GM21737 (cell line): ENCODE data around the gene HAVCR2.
"Not testable (repeated sequence)": the region's sequence is repeated elsewhere in the genome, so short reads cannot be mapped to it uniquely, and the experiment has no call there.

Experiments
- ATAC-seq: cut with Tn5 transposase; IDR thresholded peaks from one replicate; pipeline ENCODE4 v1.9.1; 2021; ENCODE audit warnings: mild to moderate bottlenecking, moderate library complexity; ENCODE audit not compliant: unreplicated experiment

HAVCR2 gene

DNA sequence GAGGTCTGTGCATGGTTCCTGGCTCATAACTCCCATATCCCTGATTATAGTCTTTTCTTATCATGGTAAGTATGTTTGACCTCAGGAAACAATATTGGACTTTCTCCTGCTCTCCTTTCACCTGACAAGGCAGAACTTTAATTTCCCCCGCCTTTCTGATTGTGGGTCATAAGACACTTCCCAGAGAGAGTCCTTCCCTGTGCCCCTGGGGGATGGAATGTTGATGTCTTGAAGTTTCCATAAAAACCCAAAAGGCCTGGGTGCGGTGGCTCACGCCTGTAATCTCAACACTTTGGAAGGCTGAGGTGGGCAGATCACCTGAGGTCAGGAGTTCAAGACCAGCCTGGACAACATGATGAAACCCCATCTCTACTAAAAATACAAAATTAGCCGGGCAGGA lies 61.8 kb downstream of the HAVCR2 start:
- ATAC-seq: not testable (repeated sequence)

DNA sequence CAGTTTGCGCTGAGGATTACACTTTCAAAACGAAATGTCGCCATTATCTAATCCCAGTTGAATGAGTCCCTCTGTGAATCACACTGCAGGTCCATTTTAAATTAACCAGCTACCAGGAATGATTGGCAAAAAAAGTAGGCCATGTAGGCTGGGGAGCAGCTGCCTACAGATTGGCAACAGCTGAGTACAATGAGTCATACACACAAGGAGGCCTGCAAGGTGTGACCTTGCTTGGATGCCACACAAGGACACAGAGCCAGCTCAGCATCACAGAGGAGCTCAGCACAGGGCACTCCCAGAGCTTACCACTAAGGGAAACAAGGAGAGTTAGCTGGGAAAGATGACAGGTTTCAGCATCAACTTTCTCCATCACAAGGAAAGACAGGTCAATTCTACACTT lies 62.8 kb downstream of the HAVCR2 start:
- no peak for ATAC-seq

- no peak for ATAC-seq
Observed at GRCh38 chr5:157045601-157046000, 63.2 kb downstream of the HAVCR2 start.

DNA sequence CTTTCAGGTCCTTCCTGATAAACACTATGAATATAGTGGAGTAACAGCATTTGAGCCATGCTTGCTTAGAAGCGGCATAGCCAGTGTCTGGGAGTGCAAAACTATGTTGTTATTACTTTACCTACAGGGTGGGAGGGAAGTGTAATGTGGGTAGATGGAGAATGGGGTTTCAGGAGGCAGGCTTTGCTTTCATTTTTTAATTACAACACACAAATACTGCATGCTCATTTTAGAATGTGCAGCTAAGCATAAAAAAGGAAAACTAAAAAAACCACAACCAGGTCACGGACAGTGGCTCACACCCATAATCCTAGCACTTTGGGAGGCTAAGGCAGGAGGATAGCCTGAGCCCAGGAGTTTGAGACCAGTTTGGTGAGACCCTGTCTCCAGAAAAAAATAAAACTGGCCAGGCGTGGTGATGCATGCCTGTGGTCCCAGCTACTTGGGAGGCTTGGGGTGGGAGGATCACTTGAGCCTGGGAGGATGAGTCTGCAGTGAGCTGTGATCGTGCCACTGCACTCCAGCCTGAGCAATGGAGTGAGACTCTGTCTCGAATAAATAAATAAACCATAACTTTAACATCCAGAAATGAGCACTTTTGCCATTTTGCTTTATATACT lies 70.2 kb downstream of the HAVCR2 start:
- peak; percentile 61 for ATAC-seq
